Spleen (tissue), 11 donors: ENCODE measurements around the gene SLC39A8. TPM values are rescaled to one million over a fixed set of nuclear protein-coding genes. Genes with fewer than 3 reads are reported as not detected.

Experiments
- DNase-seq: peaks from one replicate; pipeline ENCODE4 v3.0.0-alpha.2; 2020
- H3K27ac ChIP-seq, 8 donors: fragments of 200-600 bp; sonication (generic) in 7 of 8; 1 replicate in 4 of 8; 2 replicates in 4 of 8; pipeline versions ENCODE4 v1.5.0 to v1.8.0; 2016 to 2021; ENCODE audit warnings: inconsistent platforms in 4 of 8, mild to moderate bottlenecking in 4 of 8, moderate library complexity in 1 of 8
- H3K27me3 ChIP-seq, 7 donors: fragments of 200-600 bp; sonication (generic) in 6 of 7; replicated peaks in 1 of 7; 1 replicate in 4 of 7; 2 replicates in 3 of 7; pipeline versions ENCODE4 v1.5.0 to v1.8.0; 2016 to 2021; ENCODE audit warnings: inconsistent platforms in 3 of 7, mild to moderate bottlenecking in 1 of 7
- H3K36me3 ChIP-seq, 6 donors: fragments of 200-600 bp; sonication (generic) in 5 of 6; 1 replicate in 4 of 6; 2 replicates in 2 of 6; pipeline versions ENCODE4 v1.5.0 to v1.8.0; 2016 to 2021; ENCODE audit warnings: inconsistent platforms in 2 of 6
- H3K4me1 ChIP-seq, 6 donors: fragments of 200-600 bp; sonication (generic) in 5 of 6; 1 replicate in 3 of 6; 2 replicates in 3 of 6; pipeline versions ENCODE4 v1.5.0 to v1.8.0; 2016 to 2021; ENCODE audit warnings: inconsistent platforms in 3 of 6
- H3K4me3 ChIP-seq, 8 donors: fragments of 200-600 bp; sonication (generic) in 7 of 8; 1 replicate in 4 of 8; 2 replicates in 4 of 8; pipeline versions ENCODE4 v1.5.0 to v1.8.0; 2016 to 2021; ENCODE audit warnings: inconsistent platforms in 4 of 8, mild to moderate bottlenecking in 4 of 8, moderate library complexity in 2 of 8
- H3K9me3 ChIP-seq, 8 donors: fragments of 200-600 bp; sonication (generic) in 7 of 8; 1 replicate in 4 of 8; 2 replicates in 4 of 8; pipeline versions ENCODE4 v1.5.0 to v1.8.0; 2016 to 2021; ENCODE audit warnings: inconsistent platforms in 4 of 8
- CTCF ChIP-seq, 11 experiments: fragments of 200-600 bp in 7 of 11; fragments of 450-650 bp in 4 of 11; sonication (generic) in 4 of 11; IDR thresholded peaks in 8 of 11; conservative IDR thresholded peaks in 3 of 11; 1 replicate in 7 of 11; 2 replicates in 4 of 11; pipeline versions ENCODE4 v1.4.0 to v1.8.0; 2016 to 2021; ENCODE audit warnings: antibody characterized with exemption in 11 of 11, inconsistent platforms in 4 of 11, mild to moderate bottlenecking in 1 of 11
- POLR2A ChIP-seq, 3 donors: fragments of 450-650 bp; IDR thresholded peaks; one replicate each; pipeline ENCODE4 v1.5.1; 2017; ENCODE audit warnings: antibody characterized with exemption in 3 of 3, mild to moderate bottlenecking in 1 of 3
- POLR2AphosphoS5 ChIP-seq, 3 donors: sonication (generic); formaldehyde crosslinking; IDR thresholded peaks; one replicate each; pipeline ENCODE4 v1.5.1; 2017; ENCODE audit warnings: antibody characterized with exemption in 3 of 3
- WGBS, 5 donors: extraction: QIAGEN DNeasy Blood & Tissue Kit in 3 of 5; methylation state at CpG; one replicate each; pipeline versions ENCODE4 v1.1.5 to v1.1.7; 2013 to 2018; 5-methylcytosine and 5-hydroxymethylcytosine counted together
- intact Hi-C: fragments of 100-400 bp; cut with DNase I; formaldehyde crosslinking; loops from one replicate; pipeline ENCODE4 v1.15.0; 2023; ENCODE audit warnings: low total_unique reads
- polyA plus RNA-seq, 3 donors: library from polyadenylated mRNA; stranded (reverse); fragments of 200-250 nt; gene quantifications; one replicate each; pipeline ENCODE4 v1.2.1, GENCODE V29; 2013
- total RNA-seq, 7 donors: library from RNA; depleted of rRNA in 3 of 7; stranded (reverse); fragments of >200 nt in 3 of 7; fragmentation: NEBNext Ultra II Directional in 4 of 7; extraction: Animal tissue kit (Norgen Biotek cat#: 25700) in 4 of 7; gene quantifications; one replicate each; pipeline versions ENCODE4 v1.1.0 to v1.2.1, GENCODE V29; 2016 to 2021
- donor health status: healthy with polysubstance abuse.
- donor health status: DM: no; HTN: no; CAD: no; lungs with moderate emphysema.
- donor health status: DM: no; HTN: no; CAD: no.
- donor health status: Bipolar disorder and iron deficiency.
- donor health status: healthy.
- donor health status: DM: no; HTN: no; CAD: no.
- donor health status: DM: yes; HTN: yes; CAD: no.

SLC39A8 gene
- total and polyA plus RNA-seq, 10 donors, result 4.5 to 21.7 (median 15.6) TPM

- intact Hi-C loops, result no loop called here
- 61 to 80% (median 70%) methylated on average over 3 of the region's 3 CpGs for WGBS, 5 donors
- no peaks in the 10 kb centered on the region for H3K9me3 ChIP-seq
- TF ChIP-seq CTCF (IDR thresholded peaks at IDR 0.05 in 8 of 11, conservative IDR thresholded peaks at IDR 0.05 in 3 of 11) (peak in 10 of 11 experiments; percentile 17 to 63 (median 36)), POLR2AphosphoS5 (IDR thresholded peaks at IDR 0.05) (no peak)
- H3K27ac ChIP-seq, result no peak overlapping the region
- H3K4me3 ChIP-seq, result no peak overlapping the region
- H3K27me3 ChIP-seq, result no peaks in the 10 kb centered on the region
- no peaks in the 10 kb centered on the region for H3K4me1 ChIP-seq
- peaks cover 0 to 15% (median 0%) of the 10 kb centered on the region in 6 donors for H3K36me3 ChIP-seq
- DNase-seq, result no peak
Measured at GRCh38 chr4:102263024-102263787, 82.1 kb downstream of the SLC39A8 start.

- no peaks in the 10 kb centered on the region for H3K4me1 ChIP-seq
- no peak overlapping the region for H3K4me3 ChIP-seq
- peaks cover 0 to 7% (median 0%) of the 10 kb centered on the region in 6 donors for H3K36me3 ChIP-seq
- H3K9me3 ChIP-seq, result no peaks in the 10 kb centered on the region
- WGBS, 5 donors, result 92 to 96% (median 94%) methylated on average over 1 of the region's 1 CpG
- no peaks in the 10 kb centered on the region for H3K27me3 ChIP-seq
- no peak overlapping the region for H3K27ac ChIP-seq
- TF ChIP-seq POLR2A (IDR thresholded peaks at IDR 0.05) (no peak), POLR2AphosphoS5 (IDR thresholded peaks at IDR 0.05) (no peak), CTCF (IDR thresholded peaks at IDR 0.05 in 8 of 11, conservative IDR thresholded peaks at IDR 0.05 in 3 of 11) (no peak)
- intact Hi-C loops, result no loop called here
- no peak for DNase-seq
Measured at GRCh38 chr4:102259702-102260101, 85.6 kb downstream of the SLC39A8 start.

GRCh38 chr4:102259081-102259480, 86.2 kb downstream of the SLC39A8 start:
- intact Hi-C loops, result no loop called here
- no peaks in the 10 kb centered on the region for H3K9me3 ChIP-seq
- WGBS, 5 donors, result 61 to 71% (median 67%) methylated on average over 3 of the region's 3 CpGs

More at GRCh38 chr4:102259081-102259480, 86.2 kb downstream of the SLC39A8 start:
- no peak overlapping the region for H3K27ac ChIP-seq
- H3K4me3 ChIP-seq, result no peak overlapping the region
- H3K27me3 ChIP-seq, result no peaks in the 10 kb centered on the region
- TF ChIP-seq POLR2AphosphoS5 (IDR thresholded peaks at IDR 0.05) (no peak), CTCF (IDR thresholded peaks at IDR 0.05 in 8 of 11, conservative IDR thresholded peaks at IDR 0.05 in 3 of 11) (no peak), POLR2A (IDR thresholded peaks at IDR 0.05) (no peak)
- H3K36me3 ChIP-seq, result peaks cover 0 to 7% (median 0%) of the 10 kb centered on the region in 6 donors
- H3K4me1 ChIP-seq, result no peaks in the 10 kb centered on the region
- no peak for DNase-seq
